ENCODE results near the gene HHIPL1.

The HHIPL1 gene

GRCh38 chr14:99600232-99600888, 44.6 kb upstream of the HHIPL1 start:
- Histone ChIP-seq H3K4me3 (ENCODE audit: low read depth in 1 of 2, low read length in 2 of 2) (peak overlapping the region in 1 of 2 experiments; percentile 22; a peak in 2 of 4 replicates), H3K4me1 (ENCODE audit: insufficient read depth, low read length) (peaks cover 46% of the 10 kb centered on the region), H3K9ac (ENCODE audit: low read depth, low read length) (no peak overlapping the region), H3K27ac (ENCODE audit: low read length) (no peak overlapping the region), H3K79me2 (ENCODE audit: insufficient read depth, low read length) (peaks cover 76% of the 10 kb centered on the region), H2AFZ (ENCODE audit: low read depth, low read length) (no peak overlapping the region), H4K20me1 (ENCODE audit: insufficient read depth, low read length) (peaks cover 74% of the 10 kb centered on the region), H3K36me3 (ENCODE audit: insufficient read depth, low read length) (peaks cover 4% of the 10 kb centered on the region; the same call in 1 of the 2 replicates), H3K4me2 (ENCODE audit: insufficient read depth, low read length) (peak overlapping the region; percentile 99), H3K27me3 (ENCODE audit: insufficient read depth, low read length, poor library complexity) (no peaks in the 10 kb centered on the region), H3K9me3 (ENCODE audit: insufficient read depth, low read length, severe bottlenecking) (no peaks in the 10 kb centered on the region)
- DNase-seq (no peak), ATAC-seq (ENCODE audit: insufficient read depth, low read depth) (no peak)
- TF ChIP-seq CTCF (IDR thresholded peaks at IDR 0.05; ENCODE audit: borderline replicate concordance, extremely low read depth, low read length, poor library complexity, severe bottlenecking) (no peak), EZH2 (IDR thresholded peaks at IDR 0.05; ENCODE audit: borderline replicate concordance, low read depth, low read length, severe bottlenecking) (no peak)

- H3K27me3 ChIP-seq (ENCODE audit: insufficient read depth, low read length, poor library complexity) = no peaks in the 10 kb centered on the region
- H3K4me2 ChIP-seq (ENCODE audit: insufficient read depth, low read length) = peak overlapping the region; percentile 99
- peaks cover 4% of the 10 kb centered on the region; the same call in 1 of the 2 replicates for H3K36me3 ChIP-seq (ENCODE audit: insufficient read depth, low read length)
- peaks cover 72% of the 10 kb centered on the region for H3K79me2 ChIP-seq (ENCODE audit: insufficient read depth, low read length)
- no peak for DNase-seq
- H3K9ac ChIP-seq (ENCODE audit: low read depth, low read length) = peak overlapping the region; percentile 63
- peaks cover 52% of the 10 kb centered on the region for H3K4me1 ChIP-seq (ENCODE audit: insufficient read depth, low read length)
- H3K27ac ChIP-seq (ENCODE audit: low read length) = no peak overlapping the region; the same call in 1 of the 2 replicates
- peaks cover 69% of the 10 kb centered on the region for H4K20me1 ChIP-seq (ENCODE audit: insufficient read depth, low read length)
- no peak for ATAC-seq (ENCODE audit: insufficient read depth, low read depth)
- H3K4me3 ChIP-seq (ENCODE audit: low read depth in 1 of 2, low read length in 2 of 2) = peak overlapping the region in 1 of 2 experiments; percentile 8; a peak in 1 of 4 replicates
- H3K9me3 ChIP-seq (ENCODE audit: insufficient read depth, low read length, severe bottlenecking) = no peaks in the 10 kb centered on the region
- TF ChIP-seq CTCF (IDR thresholded peaks at IDR 0.05; ENCODE audit: borderline replicate concordance, extremely low read depth, low read length, poor library complexity, severe bottlenecking) = no peak
- TF ChIP-seq EZH2 (IDR thresholded peaks at IDR 0.05; ENCODE audit: borderline replicate concordance, low read depth, low read length, severe bottlenecking) = no peak
- H2AFZ ChIP-seq (ENCODE audit: low read depth, low read length) = no peak overlapping the region
Measured at GRCh38 chr14:99601361-99601831, 43.5 kb upstream of the HHIPL1 start.

GRCh38 chr14:99602054-99602787, 42.7 kb upstream of the HHIPL1 start:
- no peaks in the 10 kb centered on the region for H3K27me3 ChIP-seq (ENCODE audit: insufficient read depth, low read length, poor library complexity)
- no peak overlapping the region for H2AFZ ChIP-seq (ENCODE audit: low read depth, low read length)
- peaks cover 55% of the 10 kb centered on the region for H3K4me1 ChIP-seq (ENCODE audit: insufficient read depth, low read length)
- peaks cover 4% of the 10 kb centered on the region; the same call in 1 of the 2 replicates for H3K36me3 ChIP-seq (ENCODE audit: insufficient read depth, low read length)
- ATAC-seq (ENCODE audit: insufficient read depth, low read depth) (no peak), DNase-seq (peak; percentile 26)
- H3K4me2 ChIP-seq (ENCODE audit: insufficient read depth, low read length) = peak overlapping the region; percentile 99
- no peak for TF ChIP-seq EZH2 (IDR thresholded peaks at IDR 0.05; ENCODE audit: borderline replicate concordance, low read depth, low read length, severe bottlenecking)
- no peak for TF ChIP-seq CTCF (IDR thresholded peaks at IDR 0.05; ENCODE audit: borderline replicate concordance, extremely low read depth, low read length, poor library complexity, severe bottlenecking)
- no peaks in the 10 kb centered on the region for H3K9me3 ChIP-seq (ENCODE audit: insufficient read depth, low read length, severe bottlenecking)
- H3K9ac ChIP-seq (ENCODE audit: low read depth, low read length) = peak overlapping the region; percentile 63
- H3K4me3 ChIP-seq (ENCODE audit: low read depth in 1 of 2, low read length in 2 of 2) = peak overlapping the region; percentile 21 to 84; a peak in 3 of 4 replicates
- peaks cover 66% of the 10 kb centered on the region for H3K79me2 ChIP-seq (ENCODE audit: insufficient read depth, low read length)
- H3K27ac ChIP-seq (ENCODE audit: low read length) = peak overlapping the region; percentile 42
- H4K20me1 ChIP-seq (ENCODE audit: insufficient read depth, low read length) = peaks cover 61% of the 10 kb centered on the region
